Right lobe of liver (tissue), 6 donors: ENCODE data around the gene AP3S2. TPM values are rescaled to one million over a fixed set of nuclear protein-coding genes. Genes with fewer than 3 reads are reported as not detected.
A peak's percentile ranks its signal among the peaks of the same experiment; 100 is the strongest.
"Not testable (repeated sequence)": the region's sequence is repeated elsewhere in the genome, so short reads cannot be mapped to it uniquely, and the experiment has no call there.

Experiments used
- ATAC-seq, 4 donors: fragments of 200-7000 bp; cut with Tn5 transposase; one replicate each; pipeline ENCODE4 v1.9.1; 2020; ENCODE audit warnings: mild to moderate bottlenecking in 4 of 4, moderate library complexity in 4 of 4
- DNase-seq, 3 donors: peaks; one replicate each; pipeline ENCODE4 v3.0.0-alpha.2; 2020
- H3K27ac ChIP-seq, 3 donors: fragments of 200-600 bp; one replicate each; pipeline ENCODE4 v1.8.0; 2022
- H3K27me3 ChIP-seq, 2 donors: fragments of 200-600 bp; one replicate each; pipeline ENCODE4 v1.8.0; 2022
- H3K36me3 ChIP-seq, 4 donors: fragments of 200-600 bp; sonication (generic) in 1 of 4; one replicate each; pipeline versions ENCODE4 v1.5.1 to v1.8.0; 2017 to 2022; ENCODE audit warnings: control low read depth in 1 of 4
- H3K4me1 ChIP-seq, 4 donors: fragments of 200-600 bp; sonication (generic) in 1 of 4; one replicate each; pipeline versions ENCODE4 v1.5.1 to v1.8.0; 2017 to 2022; ENCODE audit warnings: control low read depth in 1 of 4
- H3K4me3 ChIP-seq, 3 donors: fragments of 200-600 bp; one replicate each; pipeline ENCODE4 v1.8.0; 2022
- H3K9me3 ChIP-seq, 4 donors: fragments of 200-600 bp; sonication (generic) in 1 of 4; one replicate each; pipeline versions ENCODE4 v1.5.1 to v1.8.0; 2017 to 2022; ENCODE audit warnings: control low read depth in 1 of 4
- CTCF ChIP-seq, 4 donors: fragments of 200-600 bp in 3 of 4; fragments of 450-650 bp in 1 of 4; IDR thresholded peaks; one replicate each; pipeline versions ENCODE4 v1.5.1 to v1.8.0; 2016 to 2022; ENCODE audit warnings: antibody characterized with exemption in 4 of 4, mild to moderate bottlenecking in 2 of 4
- POLR2A ChIP-seq: fragments of 450-650 bp; IDR thresholded peaks from one replicate; pipeline ENCODE4 v1.6.1; 2017; ENCODE audit warnings: antibody characterized with exemption, mild to moderate bottlenecking
- WGBS: methylation state at CpG from one replicate; pipeline ENCODE4 v1.1.6; 2018; ENCODE audit warnings: low coverage, low lambda C conversion rate; ENCODE audit not compliant: insufficient coverage; ENCODE audit errors: missing lambda C conversion rate; 5-methylcytosine and 5-hydroxymethylcytosine counted together
- intact Hi-C, 2 donors: fragments of 100-400 bp; cut with DNase I; formaldehyde crosslinking; loops; one replicate each; pipeline versions ENCODE4 v1.11.2 to v1.14.1; 2022
- total RNA-seq, 6 experiments: library from RNA; depleted of rRNA in 2 of 6; stranded (reverse); fragments of >200 nt in 2 of 6; fragmentation: NEBNext Ultra II Directional in 3 of 6; extraction: Animal tissue kit (Norgen Biotek cat#: 25700) in 3 of 6; gene quantifications; one replicate each; pipeline versions ENCODE4 v1.1.0 to v1.2.4, GENCODE V29; 2016 to 2023
- donor health status: DM: no; HTN: yes; CAD: no.
- donor health status: DM: no; HTN: no; CAD: no.
- donor health status: DM: no; HTN: no; CAD: no.
- donor health status: DM: no; HTN: yes; CAD: no.
- donor health status: DM: no; HTN: yes; CAD: no.

AP3S2 gene
- total RNA-seq, 6 experiments from 2014 or later, result 23.2 to 45.7 (median 27.2) TPM

GRCh38 chr15:89898146-89898545 is 4.4 kb upstream of the AP3S2 start:
- no peak overlapping the region for H3K27ac ChIP-seq
- 60% methylated on average over 2 of the region's 2 CpGs for WGBS
- peaks cover 0 to 3% (median 0%) of the 10 kb centered on the region in 4 donors for H3K4me1 ChIP-seq
- H3K4me3 ChIP-seq, result no peak overlapping the region
- intact Hi-C loops, result no loop called here
- no peaks in the 10 kb centered on the region for H3K36me3 ChIP-seq
- TF ChIP-seq CTCF (IDR thresholded peaks at IDR 0.05), result no peak
- no peak for TF ChIP-seq POLR2A
- H3K9me3 ChIP-seq, result no peaks in the 10 kb centered on the region
- DNase-seq, result no peak
- no peak for ATAC-seq
- H3K27me3 ChIP-seq, result no peaks in the 10 kb centered on the region

- Histone ChIP-seq H3K36me3 (peaks cover 0 to 9% (median 6%) of the 10 kb centered on the region in 4 donors), H3K27ac (peak overlapping the region; percentile 88 to 90 (median 89)), H3K27me3 (no peaks in the 10 kb centered on the region), H3K4me3 (peak overlapping the region; percentile 76 to 84 (median 81)), H3K4me1 (peaks cover 0 to 15% (median 1%) of the 10 kb centered on the region in 4 donors), H3K9me3 (no peaks in the 10 kb centered on the region)
- ATAC-seq (no peak), DNase-seq (no peak)
- TF ChIP-seq CTCF (IDR thresholded peaks at IDR 0.05) (no peak), POLR2A (no peak)
- intact Hi-C loops, result no loop called here
- 2% methylated on average over 6 of the region's 6 CpGs for WGBS
Observed at GRCh38 chr15:89893027-89893426, 767 bp downstream of the AP3S2 start.

- ATAC-seq (peak; percentile 66 to 86 (median 70)), DNase-seq (no peak)
- no peak overlapping the region for H3K27ac ChIP-seq
- H3K27me3 ChIP-seq, result no peaks in the 10 kb centered on the region
- WGBS, result 35% methylated on average over 4 of the region's 4 CpGs
- H3K36me3 ChIP-seq, result peaks cover 6 to 53% (median 25%) of the 10 kb centered on the region in 4 donors
- H3K4me1 ChIP-seq, result peaks cover 0 to 15% (median 0%) of the 10 kb centered on the region in 4 donors
- TF ChIP-seq POLR2A (no peak), CTCF (IDR thresholded peaks at IDR 0.05) (peak; percentile 47 to 52 (median 48))
- H3K9me3 ChIP-seq, result no peaks in the 10 kb centered on the region
- intact Hi-C loops, result loop anchor here (5.0 to 10.0 kb wide), 2 partner anchors 144 to 146 kb away; no protein-coding TSS in a partner anchor
- H3K4me3 ChIP-seq, result no peak overlapping the region
Observed at GRCh38 chr15:89888214-89888804, 5.5 kb downstream of the AP3S2 start.

- H3K27me3 ChIP-seq, result no peaks in the 10 kb centered on the region
- TF ChIP-seq CTCF (IDR thresholded peaks at IDR 0.05) (no peak), POLR2A (no peak)
- peaks cover 0 to 4% (median 0%) of the 10 kb centered on the region in 4 donors for H3K4me1 ChIP-seq
- no peak overlapping the region for H3K4me3 ChIP-seq
- H3K27ac ChIP-seq, result no peak overlapping the region
- intact Hi-C loops, result loop anchor here (5.0 to 10.0 kb wide), 2 partner anchors 141 to 143 kb away; no protein-coding TSS in a partner anchor
- DNase-seq (no peak), ATAC-seq (no peak)
- 100% methylated on average over 2 of the region's 2 CpGs for WGBS
- no peaks in the 10 kb centered on the region for H3K9me3 ChIP-seq
- peaks cover 6 to 72% (median 29%) of the 10 kb centered on the region in 4 donors for H3K36me3 ChIP-seq
Observed at GRCh38 chr15:89885611-89886010, 8.2 kb downstream of the AP3S2 start.

GRCh38 chr15:89885179-89885578 is 8.6 kb downstream of the AP3S2 start:
- peaks cover 6 to 76% (median 29%) of the 10 kb centered on the region in 4 donors for H3K36me3 ChIP-seq
- not testable (repeated sequence) for H3K27ac ChIP-seq, DNase-seq, ATAC-seq, H3K4me3 ChIP-seq, H3K27me3 ChIP-seq, H3K4me1 ChIP-seq, H3K9me3 ChIP-seq
- 64% methylated on average over 3 of the region's 3 CpGs for WGBS
- intact Hi-C loops, result loop anchor here (5.0 to 10.0 kb wide), 2 partner anchors 140 to 143 kb away; no protein-coding TSS in a partner anchor
